ENCODE measurements around the gene FAIM2. TPM values are rescaled to one million over a fixed set of nuclear protein-coding genes. Genes with fewer than 3 reads are reported as not detected.
A peak's percentile ranks its signal among the peaks of the same experiment; 100 is the strongest.

FAIM2 gene
- total RNA-seq, 1 experiment from 2014 or later: not detected

- no peak for DNase-seq (ENCODE audit: low read depth, low spot score)
- in situ Hi-C loops (cut with HindIII; ENCODE audit: low pct_unique_long_range_greater_than_20kb, low sequenced_read_pairs): no loop called here
Measured at GRCh38 chr12:49909356-49909755, 5.7 kb upstream of the FAIM2 start.

- peak; percentile 11 for DNase-seq (ENCODE audit: low read depth, low spot score)
- in situ Hi-C loops (cut with HindIII; ENCODE audit: low pct_unique_long_range_greater_than_20kb, low sequenced_read_pairs): no loop called here
Measured at GRCh38 chr12:49907352-49907751, 3.7 kb upstream of the FAIM2 start.

GRCh38 chr12:49905718-49906314, 2.1 kb upstream of the FAIM2 start:
- DNase-seq (ENCODE audit: low read depth, low spot score): no peak
- in situ Hi-C loops (cut with HindIII; ENCODE audit: low pct_unique_long_range_greater_than_20kb, low sequenced_read_pairs): no loop called here

GRCh38 chr12:49904601-49905000, 901 bp upstream of the FAIM2 start:
- in situ Hi-C loops (cut with HindIII; ENCODE audit: low pct_unique_long_range_greater_than_20kb, low sequenced_read_pairs): no loop called here
- DNase-seq (ENCODE audit: low read depth, low spot score): no peak

- DNase-seq (ENCODE audit: low read depth, low spot score): no peak
- in situ Hi-C loops (cut with HindIII; ENCODE audit: low pct_unique_long_range_greater_than_20kb, low sequenced_read_pairs): no loop called here
Measured at GRCh38 chr12:49903351-49903699, 375 bp downstream of the FAIM2 start.

- DNase-seq (ENCODE audit: low read depth, low spot score): no peak
- in situ Hi-C loops (cut with HindIII; ENCODE audit: low pct_unique_long_range_greater_than_20kb, low sequenced_read_pairs): no loop called here
Measured at GRCh38 chr12:49902399-49903350, 1.0 kb downstream of the FAIM2 start.

- in situ Hi-C loops (cut with HindIII; ENCODE audit: low pct_unique_long_range_greater_than_20kb, low sequenced_read_pairs): no loop called here
- no peak for DNase-seq (ENCODE audit: low read depth, low spot score)
Measured at GRCh38 chr12:49901986-49902385, 1.7 kb downstream of the FAIM2 start.

- no peak for DNase-seq (ENCODE audit: low read depth, low spot score)
- in situ Hi-C loops (cut with HindIII; ENCODE audit: low pct_unique_long_range_greater_than_20kb, low sequenced_read_pairs): no loop called here
Measured at GRCh38 chr12:49901026-49901425, 2.7 kb downstream of the FAIM2 start.

GRCh38 chr12:49900371-49900770, 3.3 kb downstream of the FAIM2 start:
- in situ Hi-C loops (cut with HindIII; ENCODE audit: low pct_unique_long_range_greater_than_20kb, low sequenced_read_pairs): no loop called here

GRCh38 chr12:49899921-49900320, 3.8 kb downstream of the FAIM2 start:
- in situ Hi-C loops (cut with HindIII; ENCODE audit: low pct_unique_long_range_greater_than_20kb, low sequenced_read_pairs): no loop called here

More at GRCh38 chr12:49900371-49900770, 3.3 kb downstream of the FAIM2 start:
- no peak for DNase-seq (ENCODE audit: low read depth, low spot score)

GRCh38 chr12:49899286-49899843, 4.3 kb downstream of the FAIM2 start:
- DNase-seq (ENCODE audit: low read depth, low spot score): no peak
- in situ Hi-C loops (cut with HindIII; ENCODE audit: low pct_unique_long_range_greater_than_20kb, low sequenced_read_pairs): no loop called here

More at GRCh38 chr12:49899921-49900320, 3.8 kb downstream of the FAIM2 start:
- DNase-seq (ENCODE audit: low read depth, low spot score): no peak

GRCh38 chr12:49897276-49897675, 6.4 kb downstream of the FAIM2 start:
- DNase-seq (ENCODE audit: low read depth, low spot score): no peak
- in situ Hi-C loops (cut with HindIII; ENCODE audit: low pct_unique_long_range_greater_than_20kb, low sequenced_read_pairs): no loop called here

GRCh38 chr12:49895773-49896172, 7.9 kb downstream of the FAIM2 start:
- DNase-seq (ENCODE audit: low read depth, low spot score): no peak

GRCh38 chr12:49894751-49895148, 8.9 kb downstream of the FAIM2 start:
- peak; percentile 72 for DNase-seq (ENCODE audit: low read depth, low spot score)
- in situ Hi-C loops (cut with HindIII; ENCODE audit: low pct_unique_long_range_greater_than_20kb, low sequenced_read_pairs): no loop called here

More at GRCh38 chr12:49895773-49896172, 7.9 kb downstream of the FAIM2 start:
- in situ Hi-C loops (cut with HindIII; ENCODE audit: low pct_unique_long_range_greater_than_20kb, low sequenced_read_pairs): no loop called here

GRCh38 chr12:49893753-49894750, 9.6 kb downstream of the FAIM2 start:
- peak; percentile 30 for DNase-seq (ENCODE audit: low read depth, low spot score)
- in situ Hi-C loops (cut with HindIII; ENCODE audit: low pct_unique_long_range_greater_than_20kb, low sequenced_read_pairs): no loop called here

GRCh38 chr12:49892732-49893317, 10.9 kb downstream of the FAIM2 start:
- no peak for DNase-seq (ENCODE audit: low read depth, low spot score)
- in situ Hi-C loops (cut with HindIII; ENCODE audit: low pct_unique_long_range_greater_than_20kb, low sequenced_read_pairs): no loop called here

GRCh38 chr12:49892084-49892731, 11.5 kb downstream of the FAIM2 start:
- no peak for DNase-seq (ENCODE audit: low read depth, low spot score)
- in situ Hi-C loops (cut with HindIII; ENCODE audit: low pct_unique_long_range_greater_than_20kb, low sequenced_read_pairs): no loop called here

Data from SK-MEL-5 (cell line).